GM12878 (cell line): Measurements from ENCODE around the gene CEP128. TPM values are rescaled to one million over a fixed set of nuclear protein-coding genes. Genes with fewer than 3 reads are reported as not detected.

ENCODE experiments used
- ATAC-seq: fragments of 200-7000 bp; cut with Tn5 transposase; 3 replicates; pipeline ENCODE4 v1.9.1; 2020; ENCODE audit warnings: mild to moderate bottlenecking, moderate library complexity
- BruUV-seq: library from RNA; stranded (reverse); fragments of 400-500 nt; replicated peaks from 2 replicates; lab custom pipeline; 2021; lab: Mats Ljungman, UMichigan
- CTCF ChIA-PET: fragments of 300-600 bp; sonication (Branson Sonifier 250); formaldehyde crosslinking; extraction: SDS; loops from one replicate; lab custom pipeline; 2021; ENCODE audit warnings: inconsistent platforms; lab: Yijun Ruan, JAX
- POLR2A ChIA-PET: fragments of 350-600 bp; formaldehyde crosslinking; extraction: SDS; loops from one replicate; lab custom pipeline; 2021; ENCODE audit warnings: inconsistent platforms; lab: Charles Lee
- RAD21 ChIA-PET: fragments of 300-600 bp; sonication (Branson Sonifier 250); formaldehyde crosslinking; loops from one replicate; lab custom pipeline; 2023; ENCODE audit warnings: antibody characterized with exemption; ENCODE audit not compliant: unreplicated experiment; lab: Charles Lee
- SMC1A ChIA-PET: fragments of 300-600 bp; sonication (Branson Sonifier 250); formaldehyde crosslinking; loops from one replicate; lab custom pipeline; 2023; ENCODE audit not compliant: unreplicated experiment, uncharacterized antibody; lab: Charles Lee
- DNase-seq: peaks from one replicate; pipeline ENCODE4 v3.0.0-alpha.2; 2011; ENCODE audit warnings: low read depth, low spot score
- FAIRE-seq: peaks from 3 replicates; lab custom pipeline; 2011; peaks lifted over from hg19 to GRCh38; lab: Jason Lieb, UNC
- H2AFZ ChIP-seq: 2 replicates; pipeline ENCODE4 v1.6.0; 2011; ENCODE audit warnings: low read depth, low read length, control low read depth; ENCODE audit not compliant: control insufficient read depth
- H3K27ac ChIP-seq: 2 replicates; pipeline ENCODE4 v1.5.1; 2011; ENCODE audit warnings: control low read depth; ENCODE audit not compliant: control insufficient read depth, insufficient read depth
- H3K27me3 ChIP-seq, 2 experiments: replicated peaks in 1 of 2; 2 replicates each; pipeline versions ENCODE4 v1.6.0 to v1.6.1; 2011; ENCODE audit warnings: low read length in 1 of 2; ENCODE audit not compliant: control insufficient read depth in 2 of 2, insufficient read depth in 2 of 2
- H3K36me3 ChIP-seq, 2 experiments: 2 replicates each; pipeline ENCODE4 v1.5.1; 2011; ENCODE audit warnings: low read length in 1 of 2; ENCODE audit not compliant: control insufficient read depth in 2 of 2, insufficient read depth in 2 of 2
- H3K4me1 ChIP-seq: 2 replicates; pipeline ENCODE4 v1.6.1; 2011; ENCODE audit warnings: mild to moderate bottlenecking, low read length, moderate library complexity, mixed read lengths; ENCODE audit not compliant: control insufficient read depth, insufficient read depth
- H3K4me2 ChIP-seq: 2 replicates; pipeline ENCODE4 v1.6.0; 2011; ENCODE audit warnings: control low read depth; ENCODE audit not compliant: control insufficient read depth, insufficient read depth
- H3K4me3 ChIP-seq: fragments of 200-600 bp; sonication (generic); 2 replicates; pipeline ENCODE4 v1.5.1; 2016
- H3K79me2 ChIP-seq: 2 replicates; pipeline ENCODE4 v1.6.0; 2011; ENCODE audit warnings: low read length; ENCODE audit not compliant: control insufficient read depth, insufficient read depth
- H3K9ac ChIP-seq: 2 replicates; pipeline ENCODE4 v1.8.0; 2011; ENCODE audit warnings: low read length, control low read depth, mixed read lengths; ENCODE audit not compliant: control insufficient read depth, insufficient read depth
- H3K9me3 ChIP-seq: replicated peaks from 3 replicates; pipeline ENCODE4 v1.5.1; 2011; ENCODE audit warnings: mild to moderate bottlenecking, low read length; ENCODE audit not compliant: control insufficient read depth, insufficient read depth
- H4K20me1 ChIP-seq: 2 replicates; pipeline ENCODE4 v1.6.0; 2011; ENCODE audit not compliant: control insufficient read depth, insufficient read depth
- JUND ChIP-seq: IDR thresholded peaks from 2 replicates; pipeline ENCODE4 v1.6.1; 2012; ENCODE audit warnings: low read depth, mild to moderate bottlenecking, low read length, improper control_type of control experiment, moderate library complexity
- NR2C1 ChIP-seq: fragments of 450-650 bp; IDR thresholded peaks from 2 replicates; pipeline ENCODE4 v1.6.1; 2017; ENCODE audit warnings: antibody characterized with exemption, mild to moderate bottlenecking, moderate library complexity
- NR2F1 ChIP-seq: fragments of 450-650 bp; conservative IDR thresholded peaks from 2 replicates; pipeline ENCODE4 v1.6.1; 2017; ENCODE audit warnings: mild to moderate bottlenecking
- SMAD1 ChIP-seq: fragments of 450-650 bp; IDR thresholded peaks from 2 replicates; pipeline ENCODE4 v1.6.1; 2018; ENCODE audit warnings: mild to moderate bottlenecking, low read depth; ENCODE audit not compliant: partially characterized antibody
- TAF1 ChIP-seq: IDR thresholded peaks from 2 replicates; pipeline ENCODE4 v1.6.1; 2011; ENCODE audit warnings: mild to moderate bottlenecking, low read depth, low read length, borderline replicate concordance
- ZNF622 ChIP-seq: fragments of 450-650 bp; IDR thresholded peaks from 2 replicates; pipeline ENCODE4 v1.6.1; 2017; ENCODE audit warnings: mild to moderate bottlenecking, inconsistent platforms
- WGBS: methylation state at CpG from one replicate; pipeline ENCODE4 v1.1.6; 2016; ENCODE audit warnings: low lambda C conversion rate; ENCODE audit not compliant: insufficient replicate concordance, insufficient coverage; ENCODE audit errors: missing lambda C conversion rate; 5-methylcytosine and 5-hydroxymethylcytosine counted together
- in situ Hi-C: fragments of 300-500 bp; cut with MboI; formaldehyde crosslinking; loops from 9 replicates; pipeline ENCODE4 v1.14.3; 2018; ENCODE audit warnings: mixed read lengths
- intact Hi-C: fragments of 100-400 bp; cut with micrococcal nuclease; formaldehyde crosslinking; loops from one replicate; pipeline ENCODE4 v1.14.2; 2022; ENCODE audit not compliant: unreplicated experiment
- polyA plus RNA-seq, 11 experiments: library from polyadenylated mRNA; depleted of rRNA in 4 of 11; unstranded in 6 of 11; stranded (reverse) in 5 of 11; fragments of >200 nt; fragmentation: Nextera tagmentation in 4 of 11; fragmentation: Illumina TruSeq in 1 of 11; extraction: Ambion mirVana in 4 of 11; extraction: Trizol in 1 of 11; gene quantifications; 1 replicate in 1 of 11; 2 replicates in 10 of 11; pipeline versions ENCODE4 v1.2.1 to v1.2.3, GENCODE V29; 2011 to 2016; ENCODE audit warnings: inconsistent platforms in 2 of 11, missing spikeins in 2 of 11, low read depth in 1 of 11
- total RNA-seq, 4 experiments: library from RNA; depleted of rRNA in 3 of 4; stranded (reverse); fragments of >200 nt in 3 of 4; fragmentation: Illumina TruSeq in 1 of 4; extraction: Trizol in 1 of 4; gene quantifications; 2 replicates each; pipeline versions ENCODE4 v1.2.1 to v1.2.3, GENCODE V29; 2013 to 2021
- TF ChIP-seq, protein P1 (sequence below): IDR thresholded peaks from 2 replicates; pipeline ENCODE4 v1.6.1; 2011; ENCODE audit warnings: low read depth, low read length, improper control_type of control experiment, borderline replicate concordance
- TF ChIP-seq, protein P2 (sequence below), 3 experiments: IDR thresholded peaks in 2 of 3; conservative IDR thresholded peaks in 1 of 3; 2 replicates each; pipeline ENCODE4 v1.5.1; 2011; ENCODE audit warnings: low read depth in 3 of 3, low read length in 3 of 3, mild to moderate bottlenecking in 3 of 3, control low read depth in 2 of 3, moderate library complexity in 2 of 3, inconsistent platforms in 1 of 3, mixed read lengths in 1 of 3; ENCODE audit not compliant: control insufficient read depth in 2 of 3, insufficient read depth in 1 of 3; ENCODE audit errors: extremely low read depth in 1 of 3

CEP128 gene
- total and polyA plus RNA-seq, 10 of the 15 experiments (the other 5 are each of a cell fraction or from before 2014, with no cell fraction given) = 1.1 to 6.7 (median 3.4) TPM

GRCh38 chr14:80692903-80693302, 248.6 kb downstream of the CEP128 start (continued):
- TF ChIP-seq, protein P1, sequence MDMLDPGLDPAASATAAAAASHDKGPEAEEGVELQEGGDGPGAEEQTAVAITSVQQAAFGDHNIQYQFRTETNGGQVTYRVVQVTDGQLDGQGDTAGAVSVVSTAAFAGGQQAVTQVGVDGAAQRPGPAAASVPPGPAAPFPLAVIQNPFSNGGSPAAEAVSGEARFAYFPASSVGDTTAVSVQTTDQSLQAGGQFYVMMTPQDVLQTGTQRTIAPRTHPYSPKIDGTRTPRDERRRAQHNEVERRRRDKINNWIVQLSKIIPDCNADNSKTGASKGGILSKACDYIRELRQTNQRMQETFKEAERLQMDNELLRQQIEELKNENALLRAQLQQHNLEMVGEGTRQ = no peak
- TF ChIP-seq NR2F1 (no peak), TAF1 (no peak), SMAD1 (no peak), ZNF622 (no peak)
- TF ChIP-seq, all 136 proteins: peak for 0

DNA sequence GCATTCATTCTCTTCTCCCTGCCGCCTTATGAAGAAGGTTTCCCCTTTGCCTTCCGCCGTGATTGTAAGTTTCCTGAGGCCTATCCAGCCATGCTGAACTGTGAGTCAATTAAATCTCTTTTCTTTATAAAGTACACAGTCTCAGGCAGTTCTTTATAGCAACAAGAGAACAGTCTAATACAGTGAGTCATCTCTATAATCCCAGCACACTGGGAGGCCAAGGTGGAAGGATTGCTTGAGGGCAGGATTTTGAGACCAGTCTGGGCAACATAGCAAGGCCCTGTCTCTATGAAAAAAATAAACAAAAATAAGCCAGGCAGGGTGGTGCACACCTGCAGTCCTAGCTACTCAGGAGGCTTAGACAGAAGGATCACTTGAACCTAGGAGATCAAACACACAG, 259.9 kb downstream of the CEP128 start:
- no TSS peak for BruUV-seq

More for the DNA sequence above, 259.9 kb downstream of the CEP128 start:
- WGBS = 95% methylated on average over 3 of the region's 3 CpGs
- intact Hi-C loops (no loop called here), in situ Hi-C loops (no loop called here)
- ATAC-seq (no peak), DNase-seq (no peak), FAIRE-seq (no peak)
- Histone ChIP-seq H3K4me2 (no peak overlapping the region), H3K27ac (no peak overlapping the region), H2AFZ (no peak overlapping the region), H3K27me3 (no peaks in the 10 kb centered on the region), H3K79me2 (no peaks in the 10 kb centered on the region), H3K4me1 (no peaks in the 10 kb centered on the region), H3K4me3 (no peak overlapping the region), H3K9me3 (no peaks in the 10 kb centered on the region; the same call in 2 of the 3 replicates), H3K9ac (no peak overlapping the region), H3K36me3 (no peaks in the 10 kb centered on the region), H4K20me1 (no peaks in the 10 kb centered on the region)
- CTCF ChIA-PET = no interaction called here
- POLR2A ChIA-PET = no interaction called here
- TF ChIP-seq JUND (no peak), NR2C1 (no peak)
- TF ChIP-seq, protein P2, sequence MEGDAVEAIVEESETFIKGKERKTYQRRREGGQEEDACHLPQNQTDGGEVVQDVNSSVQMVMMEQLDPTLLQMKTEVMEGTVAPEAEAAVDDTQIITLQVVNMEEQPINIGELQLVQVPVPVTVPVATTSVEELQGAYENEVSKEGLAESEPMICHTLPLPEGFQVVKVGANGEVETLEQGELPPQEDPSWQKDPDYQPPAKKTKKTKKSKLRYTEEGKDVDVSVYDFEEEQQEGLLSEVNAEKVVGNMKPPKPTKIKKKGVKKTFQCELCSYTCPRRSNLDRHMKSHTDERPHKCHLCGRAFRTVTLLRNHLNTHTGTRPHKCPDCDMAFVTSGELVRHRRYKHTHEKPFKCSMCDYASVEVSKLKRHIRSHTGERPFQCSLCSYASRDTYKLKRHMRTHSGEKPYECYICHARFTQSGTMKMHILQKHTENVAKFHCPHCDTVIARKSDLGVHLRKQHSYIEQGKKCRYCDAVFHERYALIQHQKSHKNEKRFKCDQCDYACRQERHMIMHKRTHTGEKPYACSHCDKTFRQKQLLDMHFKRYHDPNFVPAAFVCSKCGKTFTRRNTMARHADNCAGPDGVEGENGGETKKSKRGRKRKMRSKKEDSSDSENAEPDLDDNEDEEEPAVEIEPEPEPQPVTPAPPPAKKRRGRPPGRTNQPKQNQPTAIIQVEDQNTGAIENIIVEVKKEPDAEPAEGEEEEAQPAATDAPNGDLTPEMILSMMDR (IDR thresholded peaks at IDR 0.05 in 2 of 3, conservative IDR thresholded peaks at IDR 0.05 in 1 of 3; ENCODE audit: control insufficient read depth in 2 of 3, extremely low read depth in 1 of 3, insufficient read depth in 1 of 3, low read depth in 3 of 3, low read length in 3 of 3) = no peak
- RAD21 ChIA-PET = no interaction called here
- SMC1A ChIA-PET = no interaction called here
